Fibroblast of the aortic adventitia (primary cell): Measurements from ENCODE around the gene GRP. TPM values are rescaled to one million over a fixed set of nuclear protein-coding genes. Genes with fewer than 3 reads are reported as not detected.

Experiments
- DNase-seq: peaks from one replicate; pipeline ENCODE4 v3.0.0-alpha.2; 2010; ENCODE audit warnings: low read depth
- H3K4me3 ChIP-seq: 2 replicates; pipeline ENCODE4 v1.5.1; 2011; ENCODE audit warnings: low read depth, mild to moderate bottlenecking, control low read depth, low read length, moderate library complexity
- total RNA-seq: library from RNA; depleted of rRNA; stranded (reverse); fragments of >200 nt; gene quantifications from 2 replicates; pipeline ENCODE4 v1.2.3, GENCODE V29; 2012; ENCODE audit warnings: low replicate concordance
- TF ChIP-seq, protein P1 (sequence below): IDR thresholded peaks from 2 replicates; pipeline ENCODE4 v1.5.1; 2011; ENCODE audit warnings: mild to moderate bottlenecking, low read length, control low read depth, inconsistent platforms; ENCODE audit not compliant: insufficient read depth

Gene GRP
- total RNA-seq, 1 donor: not detected

DNA sequence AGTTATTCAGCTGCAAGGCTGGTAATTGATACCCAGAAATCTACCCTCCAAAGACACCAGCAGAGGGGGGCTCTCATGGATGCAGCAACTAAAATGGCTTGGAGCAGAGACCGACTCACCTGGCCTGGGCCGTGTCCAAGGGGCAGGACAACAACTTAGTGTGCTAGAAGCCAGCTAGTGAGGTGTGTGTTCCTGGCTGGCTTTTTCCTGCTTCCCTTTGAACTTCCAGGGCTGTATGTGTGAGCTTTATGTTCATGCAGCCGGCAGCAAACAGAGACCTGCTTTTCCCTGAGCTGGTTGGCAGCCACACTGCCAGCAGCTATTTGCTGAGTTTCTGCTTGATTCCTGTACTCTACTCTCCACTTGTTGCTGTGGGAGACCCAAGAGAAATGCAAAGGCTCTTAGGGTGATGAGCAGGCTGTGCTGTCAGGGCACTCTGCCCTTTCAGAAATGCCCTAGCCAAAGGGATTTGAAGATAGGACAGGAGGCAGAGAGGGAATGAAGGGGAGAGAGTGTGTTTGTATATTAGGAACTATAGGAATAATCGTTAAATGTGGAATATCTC lies 23.7 kb upstream of the GRP start:
- TF ChIP-seq, protein P1, sequence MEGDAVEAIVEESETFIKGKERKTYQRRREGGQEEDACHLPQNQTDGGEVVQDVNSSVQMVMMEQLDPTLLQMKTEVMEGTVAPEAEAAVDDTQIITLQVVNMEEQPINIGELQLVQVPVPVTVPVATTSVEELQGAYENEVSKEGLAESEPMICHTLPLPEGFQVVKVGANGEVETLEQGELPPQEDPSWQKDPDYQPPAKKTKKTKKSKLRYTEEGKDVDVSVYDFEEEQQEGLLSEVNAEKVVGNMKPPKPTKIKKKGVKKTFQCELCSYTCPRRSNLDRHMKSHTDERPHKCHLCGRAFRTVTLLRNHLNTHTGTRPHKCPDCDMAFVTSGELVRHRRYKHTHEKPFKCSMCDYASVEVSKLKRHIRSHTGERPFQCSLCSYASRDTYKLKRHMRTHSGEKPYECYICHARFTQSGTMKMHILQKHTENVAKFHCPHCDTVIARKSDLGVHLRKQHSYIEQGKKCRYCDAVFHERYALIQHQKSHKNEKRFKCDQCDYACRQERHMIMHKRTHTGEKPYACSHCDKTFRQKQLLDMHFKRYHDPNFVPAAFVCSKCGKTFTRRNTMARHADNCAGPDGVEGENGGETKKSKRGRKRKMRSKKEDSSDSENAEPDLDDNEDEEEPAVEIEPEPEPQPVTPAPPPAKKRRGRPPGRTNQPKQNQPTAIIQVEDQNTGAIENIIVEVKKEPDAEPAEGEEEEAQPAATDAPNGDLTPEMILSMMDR: no peak
- H3K4me3 ChIP-seq: no peak overlapping the region
- no peak for DNase-seq

DNA sequence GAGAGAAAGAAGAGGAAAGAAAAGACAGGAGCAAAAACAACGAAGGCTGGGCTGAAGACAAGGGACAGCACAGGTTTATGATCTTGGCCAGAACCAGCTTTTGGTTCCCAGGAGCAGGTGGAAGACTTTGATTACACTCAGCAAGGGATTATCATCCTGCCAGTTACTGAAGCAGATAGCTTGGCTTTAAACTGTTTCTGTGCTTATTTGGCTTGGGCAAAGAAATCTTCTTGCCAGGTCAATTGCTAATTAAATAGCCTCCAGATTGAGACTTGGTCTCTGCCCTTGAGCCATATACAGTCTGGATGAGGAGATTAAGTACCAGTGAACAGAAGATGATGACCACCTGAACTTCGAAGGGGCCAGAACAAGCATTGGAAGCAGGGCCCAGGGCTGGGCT lies 22.3 kb upstream of the GRP start:
- DNase-seq: no peak
- H3K4me3 ChIP-seq: no peak overlapping the region
- TF ChIP-seq, protein P1: no peak

- no peak for DNase-seq
- no peak overlapping the region for H3K4me3 ChIP-seq
- TF ChIP-seq, protein P1: no peak
Measured at GRCh38 chr18:59198215-59198614, 21.7 kb upstream of the GRP start.

- no peak for DNase-seq
- H3K4me3 ChIP-seq: no peak overlapping the region
- TF ChIP-seq, protein P1: no peak
Measured at GRCh38 chr18:59200787-59201186, 19.2 kb upstream of the GRP start.

GRCh38 chr18:59202258-59202820 lies 17.6 kb upstream of the GRP start:
- no peak for DNase-seq
- no peak overlapping the region for H3K4me3 ChIP-seq
- TF ChIP-seq, protein P1: no peak

GRCh38 chr18:59207506-59207905 lies 12.5 kb upstream of the GRP start:
- H3K4me3 ChIP-seq: no peak overlapping the region
- TF ChIP-seq, protein P1: no peak
- no peak for DNase-seq
